GM18868 (cell line): ENCODE data around the gene DBI.
A peak's percentile ranks its signal among the peaks of the same experiment; 100 is the strongest.

Experiments used
- ATAC-seq: cut with Tn5 transposase; IDR thresholded peaks from one replicate; pipeline ENCODE4 v1.9.1; 2021; ENCODE audit warnings: mild to moderate bottlenecking, moderate library complexity; ENCODE audit not compliant: unreplicated experiment

DBI gene

GRCh38 chr2:119366649-119367471, at the start of gene DBI, which contains the start of gene C2orf76:
DBI (plus strand) TSS chr2:119366977; CDS start chr2:119367052, 75 bp downstream.
C2orf76 (minus strand) TSS chr2:119366834; CDS start chr2:119339959, 26,875 bp downstream.
- ATAC-seq = peak; percentile 94

DNA sequence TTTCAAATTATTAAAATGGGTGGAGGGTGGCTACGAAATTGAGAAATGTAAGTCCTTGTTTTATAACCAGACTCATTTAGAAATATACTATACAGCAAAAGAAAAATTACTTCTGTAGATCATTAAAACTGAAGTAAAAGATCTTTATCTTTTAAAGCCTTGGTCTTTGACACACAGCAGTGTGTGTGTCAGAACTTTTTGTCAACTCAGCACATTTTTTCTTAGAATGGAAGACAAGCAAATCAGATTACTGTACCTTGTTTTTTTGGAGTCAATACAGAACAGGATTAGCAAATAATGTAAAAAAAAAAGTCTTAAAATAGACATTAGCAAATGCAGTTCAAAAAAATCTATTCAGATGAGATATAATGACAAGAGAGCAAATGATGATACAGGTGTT, 49.2 kb upstream of the DBI start:
- ATAC-seq = no peak

DNA sequence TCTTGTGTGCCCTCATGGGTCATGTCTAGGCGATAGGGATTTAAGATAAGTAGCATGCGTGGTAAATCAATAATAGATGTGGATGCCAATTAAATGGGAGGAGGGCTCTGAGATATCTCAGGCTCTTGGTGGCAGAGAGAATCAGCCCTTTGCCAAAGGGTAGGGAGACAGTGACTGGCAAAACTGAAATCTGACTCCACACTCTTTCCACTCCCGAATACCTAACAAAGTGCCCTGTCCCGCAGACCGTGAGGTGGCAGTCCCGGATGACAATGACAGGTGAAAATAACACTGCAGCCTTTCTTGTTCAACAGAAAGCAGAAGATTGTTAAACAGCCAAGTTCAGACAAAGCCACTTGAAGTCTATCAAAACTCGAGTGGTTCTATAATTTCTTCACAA, 47.2 kb upstream of the DBI start:
- no peak for ATAC-seq

DNA sequence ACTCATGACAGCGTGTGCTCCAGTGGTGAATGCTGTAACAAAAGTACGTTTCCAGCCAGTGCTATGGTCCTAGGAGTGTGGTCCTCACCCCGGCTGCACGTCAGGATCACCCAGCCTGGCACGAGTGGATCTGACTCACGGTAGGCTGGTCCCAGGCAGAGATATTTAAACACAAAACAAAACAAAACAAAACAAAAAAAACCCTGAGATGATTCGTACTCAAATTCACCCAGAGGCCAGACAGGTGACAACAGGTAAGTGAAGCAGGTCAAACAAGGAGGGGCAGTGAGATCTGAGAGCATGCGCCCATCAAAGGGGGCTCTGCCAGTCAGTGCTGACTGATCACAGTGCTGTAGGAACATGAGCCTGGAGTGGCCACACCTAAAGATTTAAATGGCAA, 43.3 kb upstream of the DBI start:
- ATAC-seq = no peak

- ATAC-seq = no peak
Observed at GRCh38 chr2:119324685-119325270, 42.0 kb upstream of the DBI start.

DNA sequence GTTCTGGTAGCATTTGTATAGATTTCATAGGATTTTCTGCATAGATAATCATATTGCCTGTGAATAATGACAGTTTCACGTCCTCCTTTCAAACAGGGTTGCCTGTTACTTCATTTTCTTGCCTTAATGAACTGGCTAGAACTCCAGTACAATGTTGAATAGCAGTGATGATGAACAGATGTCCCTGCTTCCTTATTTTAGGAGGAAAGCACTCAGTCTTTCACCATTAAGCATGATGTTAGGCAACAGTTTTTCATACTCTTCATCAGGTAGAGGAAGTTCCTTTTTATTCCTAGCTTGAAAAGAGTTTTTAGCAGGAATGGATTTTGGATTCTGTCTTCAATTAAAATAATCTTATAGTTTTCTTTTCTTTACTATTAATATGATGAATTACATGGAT, 39.8 kb upstream of the DBI start:
- ATAC-seq = no peak

- ATAC-seq = no peak
Observed at GRCh38 chr2:119327431-119327830, 39.3 kb upstream of the DBI start.

- no peak for ATAC-seq
Observed at GRCh38 chr2:119332953-119333352, 33.8 kb upstream of the DBI start.

GRCh38 chr2:119333360-119333759, 33.4 kb upstream of the DBI start:
- no peak for ATAC-seq

- no peak for ATAC-seq
Observed at GRCh38 chr2:119333833-119334232, 32.9 kb upstream of the DBI start.

GRCh38 chr2:119337749-119338148, 29.0 kb upstream of the DBI start:
- ATAC-seq = no peak

GRCh38 chr2:119338272-119338671, 28.5 kb upstream of the DBI start:
- no peak for ATAC-seq

GRCh38 chr2:119338826-119339561, 27.8 kb upstream of the DBI start:
- peak; percentile 100 for ATAC-seq

GRCh38 chr2:119339562-119339923, 27.2 kb upstream of the DBI start:
- no peak for ATAC-seq

- ATAC-seq = no peak
Observed at GRCh38 chr2:119341684-119342083, 25.1 kb upstream of the DBI start.

- no peak for ATAC-seq
Observed at GRCh38 chr2:119349289-119349688, 17.5 kb upstream of the DBI start.

- ATAC-seq = no peak
Observed at GRCh38 chr2:119350311-119350998, 16.3 kb upstream of the DBI start.

DNA sequence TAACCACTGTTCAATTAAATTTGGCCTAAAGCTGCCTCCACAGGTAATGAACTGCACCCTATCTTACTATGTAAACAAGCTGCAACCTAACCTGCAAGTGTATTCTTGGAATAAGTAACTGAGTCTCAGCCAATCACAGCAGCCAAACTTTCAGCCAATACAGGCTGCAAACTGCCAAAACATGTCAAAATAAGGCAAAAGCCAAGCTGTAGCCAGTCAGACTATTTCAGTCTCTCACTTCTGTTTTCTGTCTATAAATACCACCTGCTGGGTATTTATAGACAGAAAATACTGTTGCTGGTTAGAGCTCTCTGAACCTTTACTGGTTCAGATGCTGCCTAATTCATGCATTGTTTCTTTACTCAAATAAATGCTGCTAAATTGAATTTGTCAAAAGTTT, 14.4 kb upstream of the DBI start:
- ATAC-seq = peak; percentile 95

- no peak for ATAC-seq
Observed at GRCh38 chr2:119354860-119355259, 11.9 kb upstream of the DBI start.

GRCh38 chr2:119359774-119360173, 7.0 kb upstream of the DBI start:
- no peak for ATAC-seq

GRCh38 chr2:119360423-119360966, 6.3 kb upstream of the DBI start:
- no peak for ATAC-seq
